Tibial nerve (tissue), 4 donors: ENCODE measurements around the gene BNIP5.

Experiments used
- EP300 ChIP-seq, 2 donors: sonication (generic); formaldehyde crosslinking; IDR thresholded peaks; one replicate each; pipeline ENCODE4 v1.6.1; 2017; ENCODE audit warnings: antibody characterized with exemption in 2 of 2, mild to moderate bottlenecking in 1 of 2
- POLR2A ChIP-seq, 2 donors: fragments of 450-650 bp; IDR thresholded peaks; one replicate each; pipeline ENCODE4 v1.6.1; 2017; ENCODE audit warnings: antibody characterized with exemption in 2 of 2, mild to moderate bottlenecking in 2 of 2, moderate library complexity in 2 of 2
- TF ChIP-seq, protein P1 (sequence below), 5 experiments: fragments of 200-600 bp in 3 of 5; fragments of 450-650 bp in 2 of 5; sonication (generic) in 3 of 5; IDR thresholded peaks; one replicate each; pipeline ENCODE4 v1.5.1; 2016 to 2019; ENCODE audit warnings: antibody characterized with exemption in 5 of 5, mild to moderate bottlenecking in 3 of 5, moderate library complexity in 2 of 5

DNA sequence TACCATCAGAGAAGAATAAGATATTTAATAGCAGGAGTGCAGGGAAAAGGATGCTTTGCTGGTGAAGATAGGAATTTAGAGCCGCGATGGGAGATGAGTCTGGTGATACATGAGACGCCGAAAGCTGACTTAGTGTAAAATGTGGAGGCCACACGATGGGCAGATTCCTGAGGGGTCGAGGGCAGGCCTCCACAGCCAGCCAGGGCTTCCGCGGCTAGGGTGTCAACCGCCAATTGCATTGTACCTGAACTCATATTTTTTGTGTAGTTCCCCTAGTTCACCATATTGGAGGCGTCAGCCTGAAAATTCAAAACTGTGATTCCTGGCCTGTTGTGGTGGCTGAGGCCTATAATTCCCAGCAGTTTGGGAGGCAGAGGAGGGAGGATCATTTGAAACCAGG is 42.2 kb upstream of the BNIP5 start:
- TF ChIP-seq, protein P1, sequence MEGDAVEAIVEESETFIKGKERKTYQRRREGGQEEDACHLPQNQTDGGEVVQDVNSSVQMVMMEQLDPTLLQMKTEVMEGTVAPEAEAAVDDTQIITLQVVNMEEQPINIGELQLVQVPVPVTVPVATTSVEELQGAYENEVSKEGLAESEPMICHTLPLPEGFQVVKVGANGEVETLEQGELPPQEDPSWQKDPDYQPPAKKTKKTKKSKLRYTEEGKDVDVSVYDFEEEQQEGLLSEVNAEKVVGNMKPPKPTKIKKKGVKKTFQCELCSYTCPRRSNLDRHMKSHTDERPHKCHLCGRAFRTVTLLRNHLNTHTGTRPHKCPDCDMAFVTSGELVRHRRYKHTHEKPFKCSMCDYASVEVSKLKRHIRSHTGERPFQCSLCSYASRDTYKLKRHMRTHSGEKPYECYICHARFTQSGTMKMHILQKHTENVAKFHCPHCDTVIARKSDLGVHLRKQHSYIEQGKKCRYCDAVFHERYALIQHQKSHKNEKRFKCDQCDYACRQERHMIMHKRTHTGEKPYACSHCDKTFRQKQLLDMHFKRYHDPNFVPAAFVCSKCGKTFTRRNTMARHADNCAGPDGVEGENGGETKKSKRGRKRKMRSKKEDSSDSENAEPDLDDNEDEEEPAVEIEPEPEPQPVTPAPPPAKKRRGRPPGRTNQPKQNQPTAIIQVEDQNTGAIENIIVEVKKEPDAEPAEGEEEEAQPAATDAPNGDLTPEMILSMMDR (IDR thresholded peaks at IDR 0.05): no peak
- no peak for TF ChIP-seq EP300 (IDR thresholded peaks at IDR 0.05)
- TF ChIP-seq POLR2A (IDR thresholded peaks at IDR 0.05): no peak
